ENCODE results near the gene CRYM.

- no peak for TF ChIP-seq CTCF (conservative IDR thresholded peaks at IDR 0.05)
- TF ChIP-seq EZH2 (IDR thresholded peaks at IDR 0.05; ENCODE audit: low read depth), result no peak
These were observed 51.3 kb downstream of the CRYM start for GRCh38 chr16:21226749-21227148.

Data from PC-9 (cell line).